Measurements from ENCODE around the gene WASHC2A. TPM values are rescaled to one million over a fixed set of nuclear protein-coding genes. Genes with fewer than 3 reads are reported as not detected.
"Not testable (repeated sequence)": the region's sequence is repeated elsewhere in the genome, so short reads cannot be mapped to it uniquely, and the experiment has no call there.

The WASHC2A gene
- 20.1 and 24.6 TPM in 2 replicates for total RNA-seq (2014; rRNA removed; shearing (Covaris generic); ENCODE audit: low replicate concordance)

GRCh38 chr10:50067546-50068351 lies at the start of gene WASHC2A:
TSS of gene WASHC2A (plus strand) at chr10:50067954. CDS start at chr10:50068006, 52 bp downstream.
- in situ Hi-C loops (cut with HindIII; ENCODE audit: low pct_unique_long_range_greater_than_20kb, low sequenced_read_pairs): not testable (repeated sequence)
- DNase-seq (ENCODE audit: low read depth): peak; percentile 95

DNA sequence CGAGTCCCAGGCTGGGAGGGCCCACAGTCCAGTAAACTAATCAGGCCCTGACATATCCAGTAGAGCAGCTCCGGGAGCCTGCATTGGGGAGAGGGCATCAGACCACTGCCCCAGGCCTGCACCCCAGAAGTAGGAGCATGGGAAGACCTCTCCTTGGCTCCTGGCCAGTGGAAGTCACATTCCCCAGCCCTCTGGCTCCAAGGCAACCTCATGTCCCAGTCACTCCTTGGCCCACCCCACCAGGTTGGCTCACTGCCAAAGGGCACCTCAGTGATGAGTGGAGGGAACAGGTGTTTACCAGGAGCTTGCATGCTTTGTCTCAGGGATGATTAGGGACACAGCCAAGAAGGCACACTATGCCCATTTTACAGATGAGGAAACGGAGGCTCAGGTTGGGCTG lies 48.5 kb upstream of the WASHC2A start:
- in situ Hi-C loops (cut with HindIII; ENCODE audit: low pct_unique_long_range_greater_than_20kb, low sequenced_read_pairs): not testable (repeated sequence)

DNA sequence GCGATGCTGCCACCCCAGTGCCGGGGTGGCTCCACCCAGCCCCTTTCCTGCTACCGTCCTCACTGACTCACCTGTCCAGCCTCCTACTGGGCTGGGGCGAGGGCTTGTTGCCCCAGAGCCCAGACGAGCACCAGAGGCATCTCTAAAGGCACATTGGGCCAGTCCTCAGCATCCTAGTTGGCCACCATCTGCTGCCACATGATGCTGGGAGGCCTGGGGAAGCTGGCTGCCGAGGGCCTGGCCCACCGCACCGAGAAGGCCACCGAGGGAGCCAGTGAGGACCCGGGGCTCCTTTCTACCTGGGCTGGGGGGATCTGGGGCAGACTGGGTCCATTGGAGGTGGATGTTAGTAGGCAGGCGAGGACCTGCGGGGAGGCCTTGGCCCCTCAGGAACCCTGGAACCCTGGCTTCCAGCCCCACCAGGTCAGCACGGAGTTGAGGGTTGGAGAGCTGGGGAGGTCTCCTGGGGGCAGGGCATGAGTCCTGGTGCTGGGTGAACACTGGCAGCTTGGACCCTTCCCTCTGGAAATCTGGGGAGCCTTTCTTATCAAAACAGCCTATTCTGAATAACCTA lies 47.2 kb upstream of the WASHC2A start:
- in situ Hi-C loops (cut with HindIII; ENCODE audit: low pct_unique_long_range_greater_than_20kb, low sequenced_read_pairs); DNase-seq (ENCODE audit: low read depth): not testable (repeated sequence)

More for the DNA sequence above, 48.5 kb upstream of the WASHC2A start:
- not testable (repeated sequence) for DNase-seq (ENCODE audit: low read depth)

- no peak for DNase-seq (ENCODE audit: low read depth)
- in situ Hi-C loops (cut with HindIII; ENCODE audit: low pct_unique_long_range_greater_than_20kb, low sequenced_read_pairs): no loop called here
These were observed 46.1 kb upstream of the WASHC2A start for GRCh38 chr10:50021646-50022045.

DNA sequence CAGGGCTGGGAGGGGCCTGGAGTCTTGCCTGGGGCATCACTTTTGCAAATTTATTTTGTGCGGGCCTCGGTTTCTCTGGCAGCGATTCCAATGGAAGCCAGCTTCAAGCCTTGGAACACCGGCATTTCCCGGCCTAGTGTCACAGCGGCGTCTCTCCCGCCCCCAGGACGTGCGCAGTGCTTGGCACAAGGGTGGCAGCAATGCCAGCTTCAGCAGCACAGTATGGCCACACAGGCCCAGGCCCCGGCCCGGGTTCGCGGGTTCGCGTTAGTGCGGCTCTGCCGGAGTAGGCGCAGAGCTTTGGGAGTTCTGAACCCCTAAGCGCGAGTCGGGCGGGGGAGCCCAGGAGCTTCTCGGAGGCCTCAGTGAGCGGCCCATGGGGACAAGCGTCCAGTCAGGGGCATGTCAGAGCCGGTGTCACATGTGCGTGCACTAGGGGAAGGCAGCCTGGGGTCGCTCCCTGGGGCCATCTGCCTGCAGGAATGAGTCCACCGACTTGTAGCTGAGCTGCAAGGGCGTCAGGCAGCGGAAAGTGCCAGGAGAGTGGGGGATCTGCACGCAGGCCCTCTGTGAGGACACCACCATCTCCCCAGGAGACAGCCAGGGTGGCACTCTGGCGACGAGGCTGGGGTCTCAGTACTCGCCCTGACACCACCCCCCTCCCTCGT lies 42.9 kb upstream of the WASHC2A start:
- in situ Hi-C loops (cut with HindIII; ENCODE audit: low pct_unique_long_range_greater_than_20kb, low sequenced_read_pairs): not testable (repeated sequence)

DNA sequence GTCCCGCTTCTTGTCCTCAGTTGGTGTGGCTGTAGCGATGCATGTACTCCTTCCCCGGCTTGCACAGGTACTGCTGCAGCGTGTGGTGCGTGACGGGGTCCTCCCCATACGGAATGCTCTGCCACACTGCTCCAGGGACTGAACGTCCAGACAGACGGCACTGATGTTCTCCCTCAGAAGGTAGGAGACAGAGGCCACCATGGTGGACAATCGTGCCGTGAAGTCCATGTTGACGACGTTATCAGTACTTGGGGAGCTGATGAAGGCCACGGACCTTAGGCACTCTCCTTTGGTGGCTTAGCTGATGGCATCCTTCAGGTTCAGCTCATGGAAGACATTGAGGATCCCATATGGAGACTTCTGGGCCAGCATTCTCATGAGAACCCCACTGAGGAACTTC lies 42.1 kb upstream of the WASHC2A start:
- in situ Hi-C loops (cut with HindIII; ENCODE audit: low pct_unique_long_range_greater_than_20kb, low sequenced_read_pairs): no loop called here
- DNase-seq (ENCODE audit: low read depth): no peak

More for the DNA sequence above, 42.9 kb upstream of the WASHC2A start:
- not testable (repeated sequence) for DNase-seq (ENCODE audit: low read depth)

DNA sequence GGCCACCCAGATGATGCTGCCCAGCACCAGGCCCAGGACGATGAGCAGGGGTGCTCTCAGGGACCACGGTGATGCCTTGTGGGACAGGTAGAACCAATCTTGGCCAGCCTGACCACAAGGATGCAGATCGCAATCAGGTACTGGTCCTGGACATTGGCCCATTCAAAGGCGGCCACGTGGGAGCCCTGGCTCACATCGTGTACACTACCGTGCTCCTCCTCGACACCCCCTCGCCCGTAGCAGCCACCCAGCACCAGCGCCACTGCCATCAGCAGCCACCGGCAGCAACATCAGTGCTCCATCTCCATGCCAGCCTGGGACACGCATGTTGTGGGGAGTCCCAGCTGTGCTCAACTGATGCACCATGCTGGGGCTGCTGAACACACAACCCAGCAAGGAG lies 40.6 kb upstream of the WASHC2A start:
- no peak for DNase-seq (ENCODE audit: low read depth)
- in situ Hi-C loops (cut with HindIII; ENCODE audit: low pct_unique_long_range_greater_than_20kb, low sequenced_read_pairs): no loop called here

DNA sequence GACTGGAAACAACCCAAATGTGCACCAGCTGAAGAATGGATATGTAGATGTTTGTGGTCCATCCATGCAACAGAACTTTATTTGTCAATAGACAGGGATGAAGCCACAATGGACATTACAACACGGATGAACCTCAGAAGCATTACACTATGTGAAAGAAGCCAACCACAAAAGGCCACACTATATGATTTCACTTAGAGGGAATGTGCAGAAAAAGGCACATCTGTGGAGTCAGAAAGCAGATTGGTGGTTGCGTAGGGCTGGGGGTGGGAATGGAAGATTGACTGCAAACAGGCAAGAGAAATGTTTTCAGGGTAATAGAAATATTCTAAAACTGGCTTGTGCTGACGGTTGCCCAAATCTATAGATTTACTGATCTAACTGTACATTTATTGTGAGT lies 34.3 kb upstream of the WASHC2A start:
- in situ Hi-C loops (cut with HindIII; ENCODE audit: low pct_unique_long_range_greater_than_20kb, low sequenced_read_pairs): no loop called here
- DNase-seq (ENCODE audit: low read depth): no peak

DNA sequence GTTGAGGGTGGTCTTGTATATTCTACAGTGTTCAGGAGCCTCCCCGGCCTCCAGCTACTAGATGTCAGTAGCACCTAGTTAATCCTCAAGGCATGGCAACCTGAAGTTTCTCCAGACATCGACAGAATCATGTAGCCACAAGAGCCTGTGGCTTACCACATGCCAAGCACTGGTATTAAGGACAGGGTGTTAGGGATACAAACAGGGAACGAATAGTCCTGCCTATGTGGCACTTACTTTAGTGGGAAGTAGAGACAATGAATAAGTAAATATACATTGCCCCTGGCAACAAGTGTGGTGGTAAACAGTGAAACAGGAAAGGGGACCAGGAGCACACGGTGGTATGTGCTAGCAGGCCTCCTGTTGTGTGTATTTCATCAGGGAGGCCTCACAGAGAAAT lies 32.4 kb upstream of the WASHC2A start:
- DNase-seq (ENCODE audit: low read depth); in situ Hi-C loops (cut with HindIII; ENCODE audit: low pct_unique_long_range_greater_than_20kb, low sequenced_read_pairs): not testable (repeated sequence)

DNA sequence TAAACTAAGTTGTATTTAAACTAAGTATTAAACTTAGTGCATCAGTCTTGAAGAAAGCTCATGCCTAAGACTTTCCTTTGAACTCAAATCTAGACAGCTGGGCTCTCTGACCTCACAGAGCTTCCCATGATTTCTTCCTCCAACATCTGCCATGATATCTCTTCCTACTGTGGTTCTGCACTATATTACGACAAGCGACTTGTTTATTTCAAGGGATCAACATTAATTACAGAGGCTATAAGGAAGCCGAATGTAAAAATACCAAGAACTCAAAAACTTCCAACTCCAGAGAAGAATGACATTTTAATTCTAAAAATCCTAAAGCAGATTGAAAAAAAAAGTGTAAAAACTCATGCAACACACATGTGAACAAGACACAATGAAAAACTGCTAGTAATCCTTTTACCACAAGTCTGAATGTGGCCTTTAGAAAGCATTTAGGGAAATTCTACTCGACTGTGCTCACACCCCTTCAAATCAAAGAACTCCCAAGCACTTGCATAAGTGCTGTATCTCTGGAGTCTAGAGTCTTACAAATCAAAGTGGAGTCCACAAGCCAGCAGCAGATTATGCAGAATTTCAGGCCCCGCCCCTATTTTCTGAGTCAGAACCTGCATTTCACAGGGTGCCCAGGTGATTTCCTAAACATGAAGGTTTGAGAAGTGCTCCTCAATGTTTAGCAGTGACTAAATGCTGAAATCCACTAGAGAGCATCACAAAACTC lies 22.7 kb upstream of the WASHC2A start:
- DNase-seq (ENCODE audit: low read depth): no peak
- in situ Hi-C loops (cut with HindIII; ENCODE audit: low pct_unique_long_range_greater_than_20kb, low sequenced_read_pairs): no loop called here

DNA sequence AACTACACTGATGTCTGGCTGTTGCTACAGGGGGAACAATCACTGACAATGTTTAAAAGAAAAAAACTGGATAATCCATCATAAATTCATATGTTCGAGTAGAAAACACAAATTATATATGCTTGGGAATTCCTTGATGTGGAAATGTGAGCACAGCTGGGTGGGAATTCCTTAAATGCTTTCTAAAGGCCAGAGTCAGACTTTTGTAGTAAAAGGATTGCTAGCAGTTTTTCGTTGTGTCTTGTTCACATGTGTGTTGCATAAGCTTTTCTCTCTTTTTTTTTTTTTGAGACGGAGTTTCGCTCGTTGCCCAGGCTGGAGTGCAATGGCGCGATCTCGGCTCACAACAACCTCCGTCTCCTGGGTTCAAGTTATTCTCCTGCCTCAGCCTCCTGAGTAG lies 21.3 kb upstream of the WASHC2A start:
- DNase-seq (ENCODE audit: low read depth); in situ Hi-C loops (cut with HindIII; ENCODE audit: low pct_unique_long_range_greater_than_20kb, low sequenced_read_pairs): not testable (repeated sequence)

- DNase-seq (ENCODE audit: low read depth); in situ Hi-C loops (cut with HindIII; ENCODE audit: low pct_unique_long_range_greater_than_20kb, low sequenced_read_pairs): not testable (repeated sequence)
These were observed 20.2 kb upstream of the WASHC2A start for GRCh38 chr10:50047594-50047993.

- DNase-seq (ENCODE audit: low read depth); in situ Hi-C loops (cut with HindIII; ENCODE audit: low pct_unique_long_range_greater_than_20kb, low sequenced_read_pairs): not testable (repeated sequence)
These were observed 15.6 kb upstream of the WASHC2A start for GRCh38 chr10:50051995-50052660.

DNA sequence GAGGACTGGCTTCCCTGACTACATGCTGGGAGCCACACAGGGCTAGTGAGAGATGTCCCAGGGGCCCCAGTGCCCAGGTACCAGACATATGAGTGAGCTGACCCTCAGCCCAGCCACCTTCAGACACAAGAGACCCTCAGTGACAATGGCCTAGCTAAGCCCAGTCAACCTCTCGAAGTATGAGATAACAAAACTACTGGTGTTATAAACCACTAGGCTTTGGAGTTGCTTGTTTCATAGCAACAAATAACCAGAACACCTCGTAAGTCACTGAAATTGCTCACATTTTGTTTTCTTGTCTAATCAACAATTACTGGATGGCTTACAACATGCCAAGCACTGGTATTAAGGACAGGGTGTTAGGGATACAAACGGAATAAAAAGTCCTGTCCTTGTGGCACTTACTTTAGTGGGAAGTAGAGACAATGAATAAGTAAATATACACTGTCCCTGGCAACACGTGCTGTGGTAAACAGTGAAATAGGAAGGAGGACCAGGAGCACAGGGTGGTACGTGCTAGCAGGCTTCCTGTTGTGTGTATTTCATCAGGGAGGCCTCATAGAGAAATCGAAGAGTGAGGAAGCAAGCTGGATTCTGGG lies 14.9 kb upstream of the WASHC2A start:
- DNase-seq (ENCODE audit: low read depth); in situ Hi-C loops (cut with HindIII; ENCODE audit: low pct_unique_long_range_greater_than_20kb, low sequenced_read_pairs): not testable (repeated sequence)

DNA sequence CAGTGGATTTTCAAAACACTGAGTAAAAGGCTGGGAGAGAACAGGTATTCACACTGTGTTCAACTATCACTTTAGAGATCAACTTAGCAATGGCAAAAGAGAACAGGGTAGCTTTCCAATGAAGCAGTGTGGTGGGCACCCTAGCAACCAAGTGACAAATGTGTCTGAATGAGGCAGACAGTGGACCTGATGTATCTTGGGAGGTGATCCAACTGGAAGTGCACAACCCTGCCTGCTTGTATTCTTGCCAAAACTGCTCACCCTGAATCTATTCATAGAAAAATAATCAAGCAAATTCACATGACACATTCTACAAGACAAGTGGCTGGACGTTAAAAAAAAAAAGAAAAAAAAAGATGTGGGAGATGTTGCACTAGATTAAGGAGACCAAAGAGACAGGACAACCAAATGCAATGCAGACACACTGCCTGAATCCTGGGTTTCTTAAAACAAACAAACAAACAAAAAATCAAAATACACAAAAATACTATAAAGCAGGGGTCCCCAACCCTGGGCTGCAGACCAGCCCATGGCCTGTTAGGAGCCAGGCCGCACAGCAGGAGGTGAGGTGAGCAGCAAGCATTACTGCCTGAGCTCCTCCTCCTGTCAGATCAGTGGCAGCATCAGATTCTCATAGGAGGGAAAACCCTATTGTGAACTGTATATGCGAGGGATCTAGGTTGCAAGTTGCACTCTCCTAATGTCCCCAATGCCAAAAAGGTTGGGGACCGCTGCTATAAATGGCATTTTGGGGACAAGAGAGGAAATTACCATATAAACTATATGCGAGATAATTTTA lies 12.1 kb upstream of the WASHC2A start:
- DNase-seq (ENCODE audit: low read depth); in situ Hi-C loops (cut with HindIII; ENCODE audit: low pct_unique_long_range_greater_than_20kb, low sequenced_read_pairs): not testable (repeated sequence)

- in situ Hi-C loops (cut with HindIII; ENCODE audit: low pct_unique_long_range_greater_than_20kb, low sequenced_read_pairs); DNase-seq (ENCODE audit: low read depth): not testable (repeated sequence)
These were observed 11.1 kb upstream of the WASHC2A start for GRCh38 chr10:50056654-50057053.

DNA sequence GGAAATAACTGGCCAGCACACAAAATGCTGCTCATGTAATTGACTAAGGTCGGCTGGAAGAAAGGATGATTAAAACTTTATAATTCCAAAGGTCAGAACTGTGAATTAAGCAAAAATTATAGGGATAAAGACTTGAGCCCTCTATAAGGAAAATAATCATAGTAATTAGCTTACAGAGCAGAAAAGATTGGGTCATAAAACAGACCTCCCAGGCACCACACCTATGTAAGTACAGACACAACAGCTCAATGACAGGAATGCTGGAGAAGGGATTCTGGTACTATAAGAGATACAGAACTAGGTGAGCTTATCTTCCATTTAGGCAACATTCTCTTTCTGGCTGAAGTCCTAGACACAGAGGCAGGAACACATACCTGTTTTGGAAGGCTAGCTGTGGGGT lies 9.0 kb upstream of the WASHC2A start:
- DNase-seq (ENCODE audit: low read depth); in situ Hi-C loops (cut with HindIII; ENCODE audit: low pct_unique_long_range_greater_than_20kb, low sequenced_read_pairs): not testable (repeated sequence)

Measured in Caki2 (cell line).